ENCODE results near the gene COL18A1.
"Not testable (repeated sequence)": the region's sequence is repeated elsewhere in the genome, so short reads cannot be mapped to it uniquely, and the experiment has no call there.

The COL18A1 gene

DNA sequence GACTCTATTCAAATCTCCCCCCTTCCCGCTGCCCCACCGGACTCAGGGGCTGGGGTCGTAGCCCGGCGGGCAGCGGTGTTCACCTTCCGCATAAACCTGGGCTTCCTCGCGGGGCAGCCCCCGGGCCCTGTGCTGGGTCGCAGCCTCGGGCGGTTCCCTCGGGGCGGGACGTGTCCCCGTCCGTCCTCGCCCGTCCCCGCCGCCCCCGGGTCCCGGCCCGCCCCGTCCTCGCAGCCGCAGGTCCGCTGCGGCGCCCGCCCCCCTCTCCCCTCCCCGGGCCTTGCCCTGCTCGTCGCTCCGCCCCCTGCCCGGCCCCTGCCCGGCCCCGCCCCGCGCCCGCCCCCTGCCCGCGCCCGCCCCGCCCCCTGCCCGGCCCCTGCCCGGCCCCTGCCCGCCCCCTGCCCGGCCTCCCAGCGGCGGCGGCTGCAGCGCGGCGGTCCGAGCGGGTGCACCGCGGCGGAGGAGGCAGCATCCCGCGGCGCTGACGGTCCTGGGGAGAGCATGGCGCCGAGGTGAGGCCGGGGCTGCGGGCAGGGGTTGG lies at the start of gene COL18A1:
Gene COL18A1, plus strand, starts transcription at position 436 of the 541 bp plus-strand sequence. Its CDS starts 66 bp downstream, at position 502.
- peak; percentile 59 for FAIRE-seq
- peak; percentile 72 for DNase-seq (ENCODE audit: insufficient read length, low spot score)

DNA sequence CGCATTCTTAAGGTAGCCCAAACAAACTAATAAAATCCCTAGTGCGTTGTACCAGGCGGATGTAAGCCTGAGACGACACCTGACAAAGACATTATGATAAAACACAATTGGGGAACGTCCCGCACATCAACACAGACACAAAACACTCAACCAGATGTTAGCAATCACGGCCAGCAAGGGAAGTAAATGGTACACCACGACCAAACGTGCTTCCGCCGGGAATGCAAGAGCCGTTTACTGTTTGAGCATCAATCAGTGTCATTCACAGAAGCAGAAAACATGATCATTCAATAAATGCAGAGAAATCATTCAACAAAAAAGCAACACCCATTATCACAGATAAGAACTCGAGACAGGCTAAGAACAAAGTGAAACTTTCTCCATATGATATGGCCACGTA lies 49.4 kb upstream of the COL18A1 start:
- no peak for DNase-seq (ENCODE audit: insufficient read length, low spot score)
- FAIRE-seq = no peak

DNA sequence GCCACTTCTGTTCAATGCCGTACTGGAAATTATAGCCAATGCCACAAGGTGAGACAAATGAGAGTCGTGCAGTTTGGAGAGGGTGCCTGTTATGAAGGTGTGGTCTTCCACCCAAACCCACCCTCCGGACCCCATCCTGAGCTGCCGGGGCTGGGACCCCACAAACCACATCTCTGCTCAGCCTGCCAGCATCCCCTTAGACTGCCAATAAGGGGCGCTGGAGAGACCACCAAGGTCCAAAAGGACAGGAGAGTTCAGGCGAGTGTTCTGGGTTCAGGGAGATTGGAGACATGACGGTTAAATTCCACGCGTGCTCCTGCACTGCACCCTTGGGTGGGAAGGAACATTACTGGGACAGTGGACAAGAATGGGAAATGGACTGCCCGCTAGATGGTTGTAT lies 48.7 kb upstream of the COL18A1 start:
- no peak for DNase-seq (ENCODE audit: insufficient read length, low spot score)
- FAIRE-seq = no peak

DNA sequence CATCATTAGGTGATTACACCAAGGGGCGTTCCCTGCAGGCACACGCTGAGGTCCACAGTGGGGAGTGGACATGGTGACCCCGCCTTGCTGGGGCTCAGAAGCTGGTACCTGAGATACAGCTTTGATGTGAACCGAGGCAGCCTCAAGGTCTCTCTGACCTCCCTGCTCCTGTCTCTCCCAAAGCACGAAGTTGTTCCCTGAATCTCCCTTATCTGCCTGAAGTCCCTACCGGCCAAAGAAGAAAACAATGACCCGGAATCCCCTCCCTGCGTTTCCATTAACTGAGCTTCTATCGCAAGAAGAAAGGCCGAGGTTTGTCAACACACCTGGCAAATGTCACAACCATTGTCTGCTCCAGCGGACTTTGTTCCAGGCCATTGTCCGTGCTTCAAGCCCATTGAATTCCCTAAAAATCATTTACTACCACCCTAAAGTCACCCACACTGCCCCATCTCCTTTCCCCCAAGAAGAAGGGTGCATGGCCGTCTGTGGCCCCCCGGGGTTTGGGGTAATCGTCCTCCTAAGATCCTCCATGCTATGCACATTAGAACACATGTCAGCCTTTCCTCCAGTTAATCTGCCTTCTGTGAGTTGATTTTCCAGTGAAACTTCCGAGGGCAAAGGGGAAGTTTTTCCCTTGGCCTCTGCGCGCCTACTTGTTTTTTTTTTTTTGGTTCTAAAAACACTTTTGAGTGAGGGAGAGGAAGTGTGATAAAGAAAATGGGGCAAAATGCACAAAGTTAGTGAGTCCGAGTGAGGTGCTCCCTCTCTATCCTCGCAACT lies 48.1 kb upstream of the COL18A1 start:
- no peak for DNase-seq (ENCODE audit: insufficient read length, low spot score)
- FAIRE-seq = no peak

DNA sequence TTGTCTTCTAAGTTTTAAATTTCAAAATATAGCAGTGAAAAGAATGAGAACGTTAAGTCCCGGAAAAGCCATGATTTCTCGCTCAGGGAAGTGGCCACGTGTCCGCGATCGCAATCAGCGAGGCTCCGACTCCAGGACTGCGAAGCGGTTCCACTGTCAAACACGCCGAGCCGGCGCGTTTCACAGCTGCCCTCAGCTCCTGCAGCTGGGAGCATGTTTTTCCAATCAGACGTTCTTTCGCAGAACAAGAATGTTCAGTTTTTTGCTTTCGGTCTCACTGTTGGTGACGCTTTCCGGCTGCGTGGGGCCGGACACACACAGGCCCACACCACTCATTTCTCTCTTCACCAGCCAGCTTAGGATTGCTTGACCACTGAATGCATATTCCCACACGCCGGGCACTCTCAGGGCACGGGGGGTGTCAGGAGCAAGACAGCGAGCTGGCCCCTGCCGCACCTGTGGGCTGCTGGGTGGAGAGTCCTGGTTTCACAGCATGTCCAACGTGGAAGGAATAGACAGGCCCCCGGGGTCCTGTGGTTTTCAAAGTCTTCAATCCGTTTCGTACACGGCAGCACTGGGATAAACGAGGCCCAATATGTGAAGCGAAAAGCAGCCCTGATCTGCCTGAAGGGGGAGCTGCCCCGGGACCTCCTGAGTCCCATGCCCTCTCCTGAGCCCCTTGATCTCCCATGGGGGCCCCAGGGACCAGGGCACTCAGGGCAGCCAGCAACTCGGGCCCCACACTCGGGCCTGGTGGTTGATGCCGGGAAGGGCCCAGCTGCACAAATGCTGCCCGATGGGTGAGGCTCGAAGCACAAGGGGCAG lies 47.3 kb upstream of the COL18A1 start:
- FAIRE-seq (no peak), DNase-seq (ENCODE audit: insufficient read length, low spot score) (no peak)

DNA sequence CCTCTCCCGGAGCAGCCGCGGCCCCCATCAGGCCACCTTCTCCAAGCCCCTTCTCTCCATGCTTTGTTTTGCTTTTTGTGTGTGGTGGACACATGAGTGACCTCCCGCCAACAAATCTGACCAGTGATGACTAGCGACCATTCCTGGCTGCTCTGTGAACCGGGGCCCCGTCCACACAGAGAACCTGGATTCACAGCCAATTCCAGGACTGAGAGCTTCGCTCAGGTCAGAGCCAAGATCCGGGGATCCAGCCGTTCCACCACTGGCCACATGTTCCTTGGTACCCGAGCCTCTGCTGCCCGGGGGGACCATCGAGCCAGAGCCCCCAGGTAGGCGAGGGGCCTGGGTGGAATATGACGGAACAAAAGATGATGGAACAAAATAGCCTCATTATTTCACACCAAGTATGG lies 46.7 kb upstream of the COL18A1 start:
- DNase-seq (ENCODE audit: insufficient read length, low spot score) = no peak
- FAIRE-seq = no peak

DNA sequence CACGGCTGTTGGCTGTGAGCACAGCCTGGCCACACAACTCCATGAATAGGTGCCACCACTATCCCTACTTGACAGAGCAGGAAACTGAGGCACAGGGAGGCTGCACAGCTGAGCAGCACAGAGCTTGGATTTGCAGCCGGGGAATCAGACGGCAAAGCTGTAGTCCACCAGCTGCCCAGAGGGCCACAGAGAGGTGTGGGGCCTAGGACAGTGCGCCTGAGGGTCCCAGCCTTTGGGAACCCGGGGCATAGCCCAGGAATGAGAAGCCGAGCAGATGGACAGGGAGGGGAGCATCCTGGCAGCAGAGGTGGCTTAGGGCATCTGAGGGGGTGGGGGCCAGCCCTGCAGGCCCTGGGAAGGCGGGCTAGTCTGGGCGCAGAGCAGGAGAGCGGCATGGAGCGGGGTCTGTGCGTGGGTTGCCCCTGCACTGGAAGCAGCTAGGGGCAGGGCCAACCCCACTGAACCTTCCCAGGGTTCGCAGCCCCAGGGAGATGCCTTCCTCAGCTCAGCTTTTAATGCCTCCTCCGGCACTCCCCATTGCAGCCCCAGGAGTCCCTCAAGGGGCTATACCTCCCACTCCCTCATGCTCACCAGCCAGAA lies 46.2 kb upstream of the COL18A1 start:
- FAIRE-seq = no peak
- DNase-seq (ENCODE audit: insufficient read length, low spot score) = no peak

DNA sequence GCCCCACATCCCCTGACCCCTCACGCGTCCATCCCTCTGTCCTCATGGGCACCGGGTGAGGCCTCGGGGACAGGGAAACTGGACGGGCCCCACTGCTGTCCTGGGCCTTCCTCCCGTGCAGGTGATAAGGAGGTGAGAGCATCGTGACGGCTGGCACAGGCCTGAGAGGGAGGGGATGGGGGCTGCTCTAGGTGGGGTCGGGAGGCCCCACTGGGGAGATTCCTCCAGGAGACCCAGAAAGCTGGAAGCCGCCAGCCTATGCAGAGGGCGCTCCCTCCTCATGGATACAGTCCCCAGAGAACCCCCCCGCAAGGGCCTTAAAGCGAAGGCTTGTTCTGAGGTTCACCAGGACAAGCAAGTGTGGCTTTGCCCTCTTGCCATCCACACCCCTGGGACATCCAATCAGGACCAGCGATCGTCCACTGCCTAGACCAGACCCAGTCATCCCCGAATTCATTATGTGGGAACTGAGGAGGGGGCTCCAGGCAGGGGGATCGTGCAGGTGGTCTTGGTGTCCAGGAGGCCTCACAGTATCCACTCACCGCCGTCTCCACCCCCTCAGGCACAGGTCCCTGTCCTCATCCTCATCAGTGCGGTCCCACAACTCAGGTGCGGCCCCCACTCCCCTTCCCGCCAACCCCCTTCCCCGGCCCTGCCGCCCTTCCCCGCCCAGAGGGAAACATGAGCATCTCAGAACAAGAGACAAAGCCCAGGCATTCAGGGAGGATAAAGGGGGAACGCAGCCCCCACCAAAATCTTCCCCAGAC lies 45.3 kb upstream of the COL18A1 start:
- FAIRE-seq (no peak), DNase-seq (ENCODE audit: insufficient read length, low spot score) (no peak)

DNA sequence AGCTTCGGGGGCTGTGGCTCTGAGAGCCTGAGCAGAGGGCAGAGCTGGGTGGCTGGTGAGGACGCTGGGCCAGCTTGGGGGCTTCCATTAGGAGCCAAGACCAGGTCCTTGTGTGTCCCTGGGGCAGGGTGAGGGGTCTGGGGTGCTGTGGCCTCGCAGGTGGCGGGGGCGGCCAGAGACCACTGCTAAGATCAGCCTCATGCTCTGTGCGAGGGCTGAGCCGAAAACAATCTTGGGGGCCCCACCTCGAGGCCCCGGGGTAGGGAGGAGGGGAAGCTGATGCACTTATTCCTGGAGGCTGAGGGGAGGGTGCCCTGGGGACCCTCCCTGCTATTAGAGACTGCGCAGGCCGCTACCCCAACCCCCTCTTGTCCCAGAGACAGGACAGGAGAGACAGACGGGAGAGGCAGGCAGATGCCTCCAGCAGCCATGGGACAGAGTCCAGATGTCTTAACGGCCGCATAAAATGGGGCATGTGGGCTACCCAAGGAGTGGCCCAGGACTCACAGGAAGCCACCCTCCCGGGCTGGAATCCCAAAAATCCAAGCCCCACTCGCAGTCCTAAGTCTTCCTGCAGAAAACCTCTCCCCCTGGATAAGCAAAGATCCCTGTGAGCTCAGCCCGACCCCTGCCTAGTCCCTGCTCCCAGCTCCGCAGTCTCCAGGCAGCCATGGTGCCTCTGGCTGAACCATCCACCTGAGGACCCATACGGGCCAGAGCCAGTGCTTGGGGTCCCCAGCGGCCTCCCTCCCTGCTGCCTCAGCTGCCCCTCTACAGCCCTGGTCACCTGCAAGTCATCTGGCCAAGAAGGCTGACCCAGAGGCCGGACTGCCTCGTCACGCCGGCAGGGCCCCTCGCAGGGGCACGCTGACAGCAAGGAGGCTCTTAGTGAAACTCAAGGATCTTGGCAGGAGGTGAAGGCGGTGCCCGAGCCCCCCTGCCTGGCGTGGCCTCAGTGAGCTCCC lies 43.6 kb upstream of the COL18A1 start:
- FAIRE-seq (no peak), DNase-seq (ENCODE audit: insufficient read length, low spot score) (no peak)

DNA sequence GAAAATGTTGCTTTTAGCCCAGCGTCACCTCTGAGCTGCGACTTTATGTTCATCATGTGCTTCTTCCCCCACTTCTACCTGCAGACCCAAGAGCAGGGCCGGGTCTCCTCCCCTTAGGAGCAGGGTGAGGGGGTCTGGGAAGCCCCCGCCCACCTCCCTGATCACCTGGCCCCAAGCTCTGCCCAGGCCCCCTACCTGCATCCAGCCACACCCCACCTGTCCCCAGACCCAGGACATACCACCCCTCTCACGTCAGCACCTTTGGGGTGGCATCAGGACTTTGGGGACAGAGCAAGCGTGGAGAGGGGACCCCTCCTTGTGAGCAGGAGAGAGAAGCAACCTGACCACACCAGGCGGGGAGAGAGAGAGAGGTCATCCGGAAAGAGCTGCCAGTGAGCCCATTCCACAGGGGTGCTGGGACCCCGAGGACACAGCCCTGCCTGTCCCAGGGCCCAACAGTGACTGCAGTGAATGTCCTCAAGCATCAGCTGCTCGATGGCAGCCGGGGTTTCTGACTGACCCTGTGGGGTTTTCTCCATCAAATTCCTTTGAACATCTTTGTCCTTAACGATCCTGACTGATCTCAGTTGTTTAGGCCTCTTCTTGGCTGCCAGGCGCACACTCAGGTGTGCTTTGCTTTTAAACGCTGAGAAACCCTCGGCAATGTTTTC lies 42.8 kb upstream of the COL18A1 start:
- FAIRE-seq = no peak

DNA sequence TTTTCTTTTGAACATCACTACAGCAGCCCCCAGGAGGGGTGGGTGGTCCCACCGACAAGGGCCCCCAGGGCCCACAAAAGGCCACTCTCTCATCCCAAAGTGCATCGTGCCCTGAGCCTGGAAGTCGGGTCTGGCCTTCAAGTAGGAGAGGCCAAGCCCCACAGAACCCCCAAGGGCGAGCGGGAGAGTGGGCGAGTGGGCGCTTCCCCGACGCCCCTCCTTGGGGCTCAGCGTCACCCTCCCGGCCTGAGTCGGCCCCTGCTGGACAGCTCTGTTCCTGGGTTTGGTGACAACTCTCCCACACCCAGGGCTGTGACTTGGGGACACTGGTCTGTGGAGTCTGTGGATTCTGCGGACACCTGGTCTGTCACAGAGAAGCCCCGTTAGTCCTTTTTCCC lies 42.2 kb upstream of the COL18A1 start:
- FAIRE-seq = no peak
- DNase-seq (ENCODE audit: insufficient read length, low spot score) = no peak

More for the DNA sequence above, 42.8 kb upstream of the COL18A1 start:
- no peak for DNase-seq (ENCODE audit: insufficient read length, low spot score)

DNA sequence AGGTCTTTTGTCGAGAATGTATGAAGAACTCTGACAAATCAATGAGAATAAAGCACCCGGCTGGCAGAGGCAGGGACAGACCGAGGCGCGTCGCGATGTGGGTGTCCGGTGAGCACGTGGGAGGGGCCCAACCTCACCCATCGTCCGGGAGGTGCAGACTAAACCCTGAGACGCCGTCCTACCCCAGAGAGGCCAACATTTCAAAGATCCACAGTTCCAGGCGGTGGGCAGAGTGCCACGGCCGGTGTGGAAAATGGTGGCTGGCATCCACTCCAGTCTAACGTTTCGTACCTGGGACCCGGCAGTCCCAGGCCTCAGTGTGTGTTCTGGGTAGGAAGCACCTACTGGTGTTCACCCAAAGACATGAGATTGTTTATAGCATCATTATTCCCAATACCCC lies 41.7 kb upstream of the COL18A1 start:
- peak; percentile 40 for FAIRE-seq
- not testable (repeated sequence) for DNase-seq (ENCODE audit: insufficient read length, low spot score)

DNA sequence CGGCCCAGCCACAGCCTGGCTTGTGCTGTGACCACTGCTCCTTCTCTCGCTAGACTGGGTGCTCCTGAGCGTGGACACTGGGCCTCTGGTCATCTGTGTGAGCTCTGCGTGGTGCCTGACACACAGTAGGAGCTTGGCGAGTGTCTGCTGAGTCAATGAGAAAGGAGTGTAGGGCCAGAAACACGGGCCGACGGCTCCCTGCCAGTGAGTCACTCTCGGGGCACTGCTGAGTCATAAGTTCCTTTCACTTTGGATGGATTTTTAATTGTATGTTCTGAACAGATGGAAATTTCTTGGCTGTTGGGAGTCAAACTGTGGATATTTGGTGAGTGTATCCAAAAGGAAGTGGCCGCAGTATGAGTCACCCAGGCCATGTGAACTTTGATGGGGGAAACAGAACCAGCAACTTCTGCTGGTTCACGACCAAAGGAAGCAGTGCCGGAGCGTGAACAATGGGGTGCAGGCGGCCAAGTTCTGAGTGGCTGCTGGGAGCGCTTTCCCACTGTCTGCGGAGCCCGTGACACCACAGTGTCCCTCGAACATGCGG lies 41.0 kb upstream of the COL18A1 start:
- peak; percentile 92 for DNase-seq (ENCODE audit: insufficient read length, low spot score)
- FAIRE-seq = peak; percentile 95

DNA sequence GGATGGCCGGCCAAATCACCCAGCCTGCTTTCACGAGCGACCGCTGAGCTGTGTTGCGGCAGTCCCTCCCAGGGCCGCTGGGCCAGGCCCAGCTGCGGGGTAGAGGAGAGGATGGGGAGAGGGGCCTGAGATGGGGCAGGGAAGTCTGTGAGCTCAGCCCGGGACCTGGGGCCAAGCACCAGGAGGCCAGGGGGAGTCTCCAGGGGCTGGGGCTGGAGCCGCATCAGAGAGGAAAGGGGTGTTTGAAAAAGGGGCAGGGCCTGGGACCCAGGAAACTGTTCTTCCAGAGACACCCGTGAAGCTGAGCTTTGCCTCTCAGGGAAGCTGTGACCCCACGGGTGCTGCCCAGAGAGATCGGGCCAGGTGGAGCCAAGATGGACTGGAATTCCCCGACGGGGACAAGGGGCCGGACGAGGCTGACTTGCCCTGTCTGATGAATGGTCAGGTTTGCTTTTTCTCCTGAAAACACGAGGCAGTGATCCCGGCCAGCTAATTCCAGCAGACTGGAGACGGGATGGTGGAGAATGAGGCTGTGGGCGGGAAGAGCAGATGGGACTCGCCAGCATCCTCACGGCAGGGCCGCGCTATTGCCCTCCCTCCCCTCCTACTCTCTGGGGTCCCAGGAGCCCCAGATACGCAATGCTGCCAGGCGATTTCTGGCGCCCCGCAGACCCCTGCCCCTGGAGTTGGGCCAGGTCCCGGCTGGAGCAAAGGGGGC lies 40.3 kb upstream of the COL18A1 start:
- FAIRE-seq (peak; percentile 82), DNase-seq (ENCODE audit: insufficient read length, low spot score) (no peak)

DNA sequence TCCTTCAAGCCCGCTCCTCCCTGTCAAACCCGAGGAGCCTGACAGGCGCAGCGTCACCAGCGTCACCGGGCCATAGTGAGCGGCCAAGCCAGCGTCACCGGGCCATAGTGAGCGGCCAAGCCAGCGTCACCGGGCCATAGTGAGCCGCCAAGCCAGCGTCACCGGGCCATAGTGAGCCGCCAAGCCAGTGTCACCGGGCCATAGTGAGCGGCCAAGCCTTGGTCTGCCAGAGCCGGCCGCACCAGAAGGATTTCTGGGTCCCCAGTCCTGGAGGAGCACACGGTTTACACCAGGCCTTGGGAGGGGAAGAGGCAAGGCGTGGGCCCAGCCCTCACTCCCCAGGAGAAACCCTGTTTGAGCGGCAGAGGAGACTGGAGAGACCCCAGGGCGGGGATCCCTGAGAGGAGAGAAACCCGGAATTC lies 39.8 kb upstream of the COL18A1 start:
- no peak for FAIRE-seq

DNA sequence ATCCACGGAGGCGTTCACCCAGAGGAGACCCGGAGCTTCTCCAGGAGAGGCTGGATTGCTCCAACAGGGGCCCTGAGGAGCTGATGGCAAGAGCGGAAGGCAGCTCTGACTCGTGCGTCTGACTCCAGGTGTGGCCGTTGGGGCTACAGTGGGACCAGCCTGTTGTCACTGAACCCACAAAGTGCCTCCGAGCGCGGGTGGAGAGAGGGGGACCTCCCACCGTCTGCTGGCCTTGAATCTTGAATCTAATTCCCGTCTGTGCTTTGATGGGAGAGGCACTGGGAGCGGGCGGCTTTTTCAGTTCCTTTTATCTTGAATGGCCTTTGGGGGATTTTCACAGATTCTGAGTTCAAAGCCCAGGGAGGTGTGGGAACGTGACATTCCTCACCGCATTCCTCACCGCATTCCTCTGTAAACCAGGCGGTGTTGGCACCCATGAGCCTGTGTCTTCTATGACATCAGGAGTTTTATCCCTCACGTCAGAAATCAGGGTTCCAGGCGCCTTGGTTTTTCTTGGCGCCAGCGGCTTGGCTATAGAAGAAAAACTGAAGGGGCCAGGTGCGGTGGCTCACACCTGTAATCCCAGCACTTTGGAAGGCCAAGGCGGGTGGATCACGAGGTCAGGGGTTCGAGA lies 39.2 kb upstream of the COL18A1 start:
- peak; percentile 42 for FAIRE-seq
- DNase-seq (ENCODE audit: insufficient read length, low spot score) = peak; percentile 68

More for the DNA sequence above, 39.8 kb upstream of the COL18A1 start:
- no peak for DNase-seq (ENCODE audit: insufficient read length, low spot score)

DNA sequence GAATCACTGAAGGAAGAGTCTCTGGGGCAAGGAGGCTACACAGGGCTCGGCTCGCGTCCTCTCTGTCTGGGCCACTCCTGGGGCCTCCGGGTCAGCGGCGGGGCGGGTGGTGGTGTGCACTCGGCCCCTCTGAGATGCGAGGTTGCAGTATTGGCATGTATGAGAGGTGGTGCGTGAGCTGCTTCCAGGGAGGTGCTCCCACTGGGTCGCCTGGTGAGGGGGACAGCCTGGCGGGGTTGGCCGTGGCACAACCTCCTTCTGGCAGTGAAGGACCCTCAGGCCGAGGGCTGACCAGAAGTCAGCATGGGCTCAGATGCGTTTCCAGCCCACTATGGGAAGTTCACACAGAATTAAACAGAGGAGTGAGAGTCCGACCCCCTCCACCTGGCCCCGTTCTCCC lies 38.5 kb upstream of the COL18A1 start:
- DNase-seq (ENCODE audit: insufficient read length, low spot score) (no peak), FAIRE-seq (no peak)

All from HTR-8/SVneo (cell line).